ENCODE results near the gene SMAD6.

The SMAD6 gene

GRCh38 chr15:66722757-66723540 lies 20.9 kb downstream of the SMAD6 start:
- DNase-seq: no peak

GRCh38 chr15:66723826-66724731 lies 22.0 kb downstream of the SMAD6 start:
- no peak for DNase-seq

- no peak for DNase-seq
These were observed 22.9 kb downstream of the SMAD6 start for GRCh38 chr15:66724732-66725463.

- DNase-seq: no peak
These were observed 23.4 kb downstream of the SMAD6 start for GRCh38 chr15:66725464-66725785.

GRCh38 chr15:66726386-66726785 lies 24.4 kb downstream of the SMAD6 start:
- no peak for DNase-seq

GRCh38 chr15:66729331-66729951 lies 27.4 kb downstream of the SMAD6 start:
- DNase-seq: no peak

GRCh38 chr15:66730168-66731021 lies 28.4 kb downstream of the SMAD6 start:
- DNase-seq: no peak

- DNase-seq: no peak
These were observed 31.9 kb downstream of the SMAD6 start for GRCh38 chr15:66733976-66734375.

GRCh38 chr15:66734961-66735908 lies 33.2 kb downstream of the SMAD6 start:
- DNase-seq: no peak

- no peak for DNase-seq
These were observed 33.9 kb downstream of the SMAD6 start for GRCh38 chr15:66735909-66736305.

GRCh38 chr15:66737243-66738010 lies 35.4 kb downstream of the SMAD6 start:
- no peak for DNase-seq

- DNase-seq: no peak
These were observed 36.1 kb downstream of the SMAD6 start for GRCh38 chr15:66738116-66738515.

- no peak for DNase-seq
These were observed 36.6 kb downstream of the SMAD6 start for GRCh38 chr15:66738595-66738994.

- DNase-seq: no peak
These were observed 37.3 kb downstream of the SMAD6 start for GRCh38 chr15:66739287-66739686.

- no peak for DNase-seq
These were observed 38.8 kb downstream of the SMAD6 start for GRCh38 chr15:66740802-66741201.

GRCh38 chr15:66741646-66742045 lies 39.6 kb downstream of the SMAD6 start:
- DNase-seq: no peak

- no peak for DNase-seq
These were observed 40.2 kb downstream of the SMAD6 start for GRCh38 chr15:66742286-66742685.

GRCh38 chr15:66743204-66743603 lies 41.2 kb downstream of the SMAD6 start:
- no peak for DNase-seq

- DNase-seq: no peak
These were observed 41.9 kb downstream of the SMAD6 start for GRCh38 chr15:66743703-66744536.

Data from CD4-positive, alpha-beta T cell treated with Interleukin-4 for 4 hours (primary cell).